ENCODE measurements around the gene CATSPER3.

GRCh38 chr5:134939500-134939899 lies 28.2 kb upstream of the CATSPER3 start:
- TF ChIP-seq POLR2AphosphoS5 (IDR thresholded peaks at IDR 0.05; ENCODE audit: low read depth, low read length) (no peak), POLR2A (IDR thresholded peaks at IDR 0.05; ENCODE audit: low read depth, low read length) (no peak)

All from GM12892 (cell line).